Trophoblast cell (in vitro differentiated cells and primary cell): ENCODE measurements around the gene CATSPER1. TPM values are rescaled to one million over a fixed set of nuclear protein-coding genes. Genes with fewer than 3 reads are reported as not detected.

Experiments
- DNase-seq, 2 donors: peaks; one replicate each; pipeline ENCODE4 v3.0.0-alpha.2; 2016
- H2AFZ ChIP-seq: 2 replicates; pipeline ENCODE4 v1.6.1; 2013; ENCODE audit warnings: low read length, moderate library complexity, mild to moderate bottlenecking; ENCODE audit not compliant: insufficient read depth, poor library complexity
- H2AK5ac ChIP-seq: 2 replicates; pipeline ENCODE4 v1.6.1; 2013; ENCODE audit warnings: mild to moderate bottlenecking, low read length
- H2BK120ac ChIP-seq: 2 replicates; pipeline ENCODE4 v1.6.1; 2013; ENCODE audit warnings: low read length, mild to moderate bottlenecking, moderate library complexity; ENCODE audit not compliant: insufficient read depth, poor library complexity
- H2BK12ac ChIP-seq: 2 replicates; pipeline ENCODE4 v1.6.1; 2013; ENCODE audit warnings: mild to moderate bottlenecking, low read length, moderate library complexity
- H2BK5ac ChIP-seq: 2 replicates; pipeline ENCODE4 v1.6.1; 2013; ENCODE audit warnings: low read length, low read depth, moderate library complexity, mild to moderate bottlenecking; ENCODE audit not compliant: poor library complexity
- H3K14ac ChIP-seq: 2 replicates; pipeline ENCODE4 v1.6.1; 2013; ENCODE audit warnings: mild to moderate bottlenecking, low read length
- H3K18ac ChIP-seq: 2 replicates; pipeline ENCODE4 v1.6.1; 2013; ENCODE audit warnings: mild to moderate bottlenecking, low read length
- H3K23ac ChIP-seq: 2 replicates; pipeline ENCODE4 v1.6.1; 2013; ENCODE audit warnings: low read length
- H3K27ac ChIP-seq: 2 replicates; pipeline ENCODE4 v1.5.1; 2013; ENCODE audit warnings: low read depth, mild to moderate bottlenecking, inconsistent platforms, low read length, moderate library complexity
- H3K27me3 ChIP-seq: 2 replicates; pipeline ENCODE4 v1.6.1; 2013; ENCODE audit warnings: inconsistent platforms, mild to moderate bottlenecking, low read length, moderate library complexity; ENCODE audit not compliant: insufficient read depth
- H3K36me3 ChIP-seq, 2 experiments: 1 replicate in 1 of 2; 2 replicates in 1 of 2; pipeline ENCODE4 v1.6.1; 2013; ENCODE audit warnings: low read length in 2 of 2, mild to moderate bottlenecking in 2 of 2, moderate library complexity in 1 of 2; ENCODE audit not compliant: insufficient read depth in 2 of 2, control insufficient read depth in 1 of 2
- H3K4ac ChIP-seq: 2 replicates; pipeline ENCODE4 v1.6.1; 2013; ENCODE audit warnings: low read depth, mild to moderate bottlenecking, low read length, moderate library complexity
- H3K4me1 ChIP-seq, 2 experiments: 1 replicate in 1 of 2; 2 replicates in 1 of 2; pipeline ENCODE4 v1.6.1; 2013; ENCODE audit warnings: low read length in 2 of 2, mild to moderate bottlenecking in 2 of 2, moderate library complexity in 1 of 2; ENCODE audit not compliant: insufficient read depth in 2 of 2, control insufficient read depth in 1 of 2
- H3K4me2 ChIP-seq: 2 replicates; pipeline ENCODE4 v1.6.1; 2013; ENCODE audit warnings: inconsistent platforms, mild to moderate bottlenecking, low read length, moderate library complexity
- H3K4me3 ChIP-seq: 2 replicates; pipeline ENCODE4 v1.5.1; 2013; ENCODE audit warnings: mild to moderate bottlenecking, low read depth, low read length, inconsistent platforms
- H3K79me1 ChIP-seq: one replicate; pipeline ENCODE4 v1.6.1; 2013; ENCODE audit warnings: low read length
- H3K79me2 ChIP-seq: 2 replicates; pipeline ENCODE4 v1.6.1; 2013; ENCODE audit warnings: low read length, mild to moderate bottlenecking; ENCODE audit not compliant: control insufficient read depth, insufficient read depth, poor library complexity
- H3K9ac ChIP-seq: 2 replicates; pipeline ENCODE4 v1.6.1; 2013; ENCODE audit warnings: mild to moderate bottlenecking, low read length
- H3K9me3 ChIP-seq: 2 replicates; pipeline ENCODE4 v1.6.1; 2013; ENCODE audit warnings: low read depth, mild to moderate bottlenecking, control low read depth, inconsistent platforms, low read length; ENCODE audit not compliant: insufficient read depth
- H4K12ac ChIP-seq: 2 replicates; pipeline ENCODE4 v1.6.1; 2013; ENCODE audit warnings: low read depth, mild to moderate bottlenecking, low read length, moderate library complexity
- H4K8ac ChIP-seq: 2 replicates; pipeline ENCODE4 v1.6.1; 2013; ENCODE audit warnings: low read depth, mild to moderate bottlenecking, low read length, moderate library complexity
- H4K91ac ChIP-seq: one replicate; pipeline ENCODE4 v1.6.1; 2013; ENCODE audit warnings: low read depth, mild to moderate bottlenecking, low read length, moderate library complexity
- WGBS: extraction: QIAGEN DNeasy Blood & Tissue Kit; methylation state at CpG from one replicate; pipeline ENCODE4 v1.1.7; 2013; ENCODE audit warnings: missing lambda C conversion rate; ENCODE audit not compliant: insufficient read length, insufficient coverage; ENCODE audit errors: extremely low coverage; 5-methylcytosine and 5-hydroxymethylcytosine counted together
- polyA plus RNA-seq: library from polyadenylated mRNA; stranded (reverse); fragments of 200-250 nt; gene quantifications from 2 replicates; pipeline ENCODE4 v1.2.3, GENCODE V29; 2013

The CATSPER1 gene
- polyA plus RNA-seq: 0.04 TPM in 1 of 2 replicates, not detected in the other

DNA sequence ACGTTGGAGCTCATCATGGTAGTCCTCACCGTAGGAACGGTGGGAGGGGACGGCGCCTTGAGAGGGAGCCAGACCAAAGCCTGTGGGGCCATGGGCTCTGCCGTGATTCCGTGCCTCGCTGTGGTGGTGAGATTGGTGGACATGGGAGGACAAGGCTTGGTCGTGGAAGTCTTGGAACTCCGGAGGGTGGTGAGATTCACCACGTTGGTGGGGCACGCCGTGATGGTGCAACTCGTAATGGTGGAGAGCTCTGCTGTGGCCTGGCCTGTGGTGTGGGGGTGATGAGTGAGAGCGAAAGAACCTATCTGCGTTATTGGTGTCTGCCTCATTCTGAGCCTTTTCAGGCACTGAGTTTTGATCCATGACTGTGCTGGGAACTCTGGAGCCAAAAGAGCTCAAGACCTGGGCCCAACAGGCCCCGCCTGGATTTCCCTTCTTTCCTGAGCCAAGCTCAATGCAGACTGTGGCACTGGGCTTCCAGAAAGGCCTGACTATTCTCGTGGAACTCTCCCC is at the start of gene CATSPER1:
Gene CATSPER1 (minus strand): TSS at position 463 of the 513 bp plus-strand sequence. CDS start 100 bp downstream, at position 363.
- WGBS: no CpG with 5 or more reads among the region's 18 CpGs
- DNase-seq: no peak
- H3K9me3 ChIP-seq: peaks cover 7% of the 10 kb centered on the region
- no peak within 1 kb of the TSS for H4K8ac ChIP-seq
- no peak within 1 kb of the TSS for H3K18ac ChIP-seq
- no peak within 1 kb of the TSS for H3K4ac ChIP-seq
- no peak within 1 kb of the TSS for H2BK120ac ChIP-seq
- no peak within 1 kb of the TSS for H3K4me3 ChIP-seq
- H3K14ac ChIP-seq: no peak within 1 kb of the TSS
- no peak within 1 kb of the TSS for H3K27ac ChIP-seq
- no peak within 1 kb of the TSS for H3K9ac ChIP-seq
- H4K12ac ChIP-seq: no peak within 1 kb of the TSS
- H4K91ac ChIP-seq: no peak within 1 kb of the TSS
- H3K79me1 ChIP-seq: no peaks in the 10 kb centered on the region
- H2AFZ ChIP-seq: no peak within 1 kb of the TSS
- H3K4me1 ChIP-seq: no peaks in the 10 kb centered on the region
- no peaks in the 10 kb centered on the region for H3K27me3 ChIP-seq
- H2AK5ac ChIP-seq: no peak within 1 kb of the TSS
- no peak within 1 kb of the TSS for H2BK5ac ChIP-seq
- H3K23ac ChIP-seq: no peak within 1 kb of the TSS
- no peaks in the 10 kb centered on the region for H3K79me2 ChIP-seq
- no peak within 1 kb of the TSS for H3K4me2 ChIP-seq
- H2BK12ac ChIP-seq: no peak within 1 kb of the TSS
- no peaks in the 10 kb centered on the region for H3K36me3 ChIP-seq

DNA sequence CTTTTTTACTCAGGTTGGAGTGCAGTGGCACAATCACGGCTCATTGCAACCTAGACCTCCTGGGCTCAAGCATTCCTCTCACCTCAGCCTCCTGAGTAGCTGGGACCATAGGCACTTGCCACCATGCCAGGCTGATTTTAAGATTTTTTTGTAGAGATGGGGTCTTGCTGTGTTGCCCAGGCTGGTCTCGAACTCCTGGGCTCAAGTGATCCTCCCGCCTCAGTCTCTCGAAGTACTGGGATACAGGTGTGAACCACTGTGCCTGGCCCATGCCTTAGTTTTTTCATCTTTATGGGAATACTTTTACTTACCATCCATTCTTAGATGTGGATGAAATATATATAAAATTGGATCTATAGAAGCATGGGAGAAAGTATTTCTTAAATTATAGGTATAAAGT is 49.0 kb upstream of the CATSPER1 start:
- Histone ChIP-seq H3K4ac (no peak overlapping the region), H3K9me3 (no peaks in the 10 kb centered on the region), H4K91ac (no peak overlapping the region), H3K23ac (no peak overlapping the region), H4K12ac (no peak overlapping the region), H2BK5ac (no peak overlapping the region), H3K79me1 (peaks cover 12% of the 10 kb centered on the region), H3K18ac (no peak overlapping the region), H4K8ac (no peak overlapping the region), H3K27ac (no peak overlapping the region), H3K36me3 (peaks cover 4 to 11% of the 10 kb centered on the region in 2 experiments), H2AK5ac (no peak overlapping the region), H3K4me3 (no peak overlapping the region), H3K14ac (no peak overlapping the region), H2AFZ (no peak overlapping the region), H3K4me2 (no peak overlapping the region), H3K79me2 (peaks cover 8% of the 10 kb centered on the region), H2BK120ac (no peak overlapping the region), H3K9ac (no peak overlapping the region), H3K27me3 (no peaks in the 10 kb centered on the region), H3K4me1 (peaks cover under 1 to 11% of the 10 kb centered on the region in 2 experiments), H2BK12ac (no peak overlapping the region)
- DNase-seq: no peak
- WGBS: no CpG with 5 or more reads among the region's 4 CpGs

DNA sequence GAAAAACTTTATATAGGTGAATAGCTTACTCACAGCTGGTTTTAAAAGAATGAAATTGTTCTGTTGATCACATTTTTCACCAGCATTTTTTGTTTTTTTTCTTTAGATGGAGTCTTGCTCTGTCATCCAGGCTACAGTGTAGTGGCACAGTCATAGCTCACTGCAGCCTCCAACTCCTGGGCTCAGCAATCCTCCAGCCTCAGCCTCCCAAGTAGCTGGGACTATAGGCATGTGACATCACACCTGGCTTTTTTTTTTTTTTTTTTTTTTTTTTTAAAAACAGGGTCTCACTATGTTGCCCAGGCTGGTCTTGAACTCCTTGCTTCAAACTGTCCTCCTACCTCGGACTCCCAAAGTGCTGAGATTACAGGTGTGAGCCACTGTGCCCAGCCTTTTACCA is 47.4 kb upstream of the CATSPER1 start:
- Histone ChIP-seq H3K4ac (no peak overlapping the region), H2BK120ac (no peak overlapping the region), H3K9me3 (no peaks in the 10 kb centered on the region), H3K4me1 (peaks cover 4 to 8% of the 10 kb centered on the region in 2 experiments), H4K91ac (no peak overlapping the region), H4K8ac (no peak overlapping the region), H2AK5ac (no peak overlapping the region), H3K4me2 (no peak overlapping the region), H3K23ac (no peak overlapping the region), H3K14ac (no peak overlapping the region), H3K79me2 (peaks cover 13% of the 10 kb centered on the region), H2BK12ac (no peak overlapping the region), H3K9ac (no peak overlapping the region), H3K27ac (no peak overlapping the region), H2BK5ac (no peak overlapping the region), H2AFZ (no peak overlapping the region), H3K79me1 (peaks cover 20% of the 10 kb centered on the region), H3K36me3 (peaks cover 9 to 17% of the 10 kb centered on the region in 2 experiments), H3K18ac (no peak overlapping the region), H3K27me3 (no peaks in the 10 kb centered on the region), H3K4me3 (no peak overlapping the region), H4K12ac (no peak overlapping the region)
- no peak for DNase-seq
- no CpG with 5 or more reads among the region's 1 CpG for WGBS

DNA sequence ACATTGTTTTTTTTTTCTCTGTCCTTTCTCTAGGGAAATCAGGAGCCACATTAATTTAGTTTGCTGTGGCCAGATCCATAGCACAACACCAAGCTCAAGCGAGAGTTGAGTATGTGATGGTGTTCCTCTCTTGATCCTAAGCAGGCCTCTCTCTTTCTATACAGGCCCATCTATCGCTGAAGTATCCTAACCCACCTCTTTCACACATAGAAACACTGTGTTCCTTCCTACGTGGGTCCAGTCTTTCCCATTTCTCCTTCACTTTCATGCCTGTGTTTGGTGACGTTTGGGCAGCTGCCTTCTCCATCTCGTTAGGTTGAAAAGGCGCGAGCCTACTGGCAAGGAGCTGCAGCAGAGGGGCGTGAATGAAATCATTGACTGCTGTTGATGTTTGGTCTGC is 46.2 kb upstream of the CATSPER1 start:
- H4K12ac ChIP-seq: no peak overlapping the region
- H2BK12ac ChIP-seq: no peak overlapping the region
- H3K9me3 ChIP-seq: no peaks in the 10 kb centered on the region
- peaks cover 20% of the 10 kb centered on the region for H3K79me1 ChIP-seq
- H4K8ac ChIP-seq: no peak overlapping the region
- H3K27me3 ChIP-seq: no peaks in the 10 kb centered on the region
- H2AFZ ChIP-seq: no peak overlapping the region
- no peak overlapping the region for H3K27ac ChIP-seq
- no peak overlapping the region for H3K18ac ChIP-seq
- H4K91ac ChIP-seq: no peak overlapping the region
- no peak overlapping the region for H2BK120ac ChIP-seq
- H3K79me2 ChIP-seq: peaks cover 13% of the 10 kb centered on the region
- H2AK5ac ChIP-seq: no peak overlapping the region
- H3K4me1 ChIP-seq: peaks cover 4 to 6% of the 10 kb centered on the region in 2 experiments
- H3K4ac ChIP-seq: peak overlapping the region; percentile 82
- H3K14ac ChIP-seq: no peak overlapping the region
- H3K4me2 ChIP-seq: no peak overlapping the region
- H3K9ac ChIP-seq: no peak overlapping the region
- no peak overlapping the region for H3K23ac ChIP-seq
- no peak overlapping the region for H3K4me3 ChIP-seq
- DNase-seq: no peak
- WGBS: no CpG with 5 or more reads among the region's 8 CpGs
- H3K36me3 ChIP-seq: peaks cover 20 to 28% of the 10 kb centered on the region in 2 experiments
- H2BK5ac ChIP-seq: no peak overlapping the region
